NCI-H510A treated with DMSO at 0.1 percent for 48 hours (cell line): ENCODE results near the gene DHX16.
"Not testable (repeated sequence)": the region's sequence is repeated elsewhere in the genome, so short reads cannot be mapped to it uniquely, and the experiment has no call there.

ENCODE experiments used
- DNase-seq: peaks from one replicate; lab custom pipeline; 2025; lab: John Stamatoyannopoulos, UW

The DHX16 gene

DNA sequence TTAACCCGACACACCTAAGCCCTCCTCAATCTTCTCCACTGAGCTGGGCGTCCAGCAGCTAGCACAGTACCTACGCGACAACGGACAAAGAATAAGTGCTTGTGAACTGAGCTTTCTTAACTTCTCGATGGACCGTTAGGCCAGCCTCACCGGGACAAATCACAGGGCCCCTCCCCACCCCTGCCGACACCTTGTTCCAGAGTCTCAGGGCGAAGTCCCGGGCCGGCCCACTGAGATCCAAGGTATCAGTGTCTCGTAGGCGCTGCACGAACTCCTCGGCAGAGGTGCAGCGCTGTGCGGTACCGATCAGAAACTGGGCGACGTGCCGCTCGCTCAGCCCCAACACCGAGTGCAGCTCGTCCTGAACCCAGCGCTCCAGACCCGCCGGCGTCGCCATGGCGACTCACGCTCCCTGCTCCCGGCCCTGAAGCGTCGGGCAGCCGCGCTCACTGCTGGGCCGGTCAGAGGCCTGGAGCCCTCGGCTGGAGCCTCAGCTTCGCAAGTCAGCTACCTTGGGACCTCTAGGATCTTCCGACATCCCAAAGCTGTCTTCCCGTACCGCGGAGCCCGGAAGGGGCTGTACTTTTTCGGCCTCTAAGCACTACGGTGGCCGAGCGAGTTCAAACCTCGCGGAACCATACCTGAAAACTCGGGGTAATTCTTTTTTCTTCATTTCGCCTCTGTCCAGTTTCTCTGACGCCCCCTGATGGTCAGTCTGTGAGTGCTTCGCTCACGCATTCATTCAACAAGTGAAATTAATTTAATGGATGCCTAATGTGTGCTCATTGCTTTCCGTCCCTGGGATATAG lies at the start of gene DHX16:
TSS of gene DHX16 (minus strand) at position 562 of the 809 bp plus-strand sequence. CDS start at position 397, 165 bp downstream.
- DNase-seq, result peak; percentile 97

DNA sequence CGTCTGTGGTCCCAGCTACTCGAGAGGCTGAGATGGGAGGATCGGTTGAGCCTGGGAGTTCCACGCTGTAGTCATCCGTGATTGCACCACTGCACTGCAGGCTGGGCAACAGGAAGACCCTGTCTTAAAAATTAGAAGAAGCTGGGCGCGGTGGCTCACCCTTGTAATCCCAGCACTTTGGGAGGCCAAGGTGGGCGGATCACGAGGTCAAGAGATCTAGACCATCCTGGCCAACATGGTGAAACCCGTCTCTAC lies 49.1 kb upstream of the DHX16 start:
- not testable (repeated sequence) for DNase-seq

DNA sequence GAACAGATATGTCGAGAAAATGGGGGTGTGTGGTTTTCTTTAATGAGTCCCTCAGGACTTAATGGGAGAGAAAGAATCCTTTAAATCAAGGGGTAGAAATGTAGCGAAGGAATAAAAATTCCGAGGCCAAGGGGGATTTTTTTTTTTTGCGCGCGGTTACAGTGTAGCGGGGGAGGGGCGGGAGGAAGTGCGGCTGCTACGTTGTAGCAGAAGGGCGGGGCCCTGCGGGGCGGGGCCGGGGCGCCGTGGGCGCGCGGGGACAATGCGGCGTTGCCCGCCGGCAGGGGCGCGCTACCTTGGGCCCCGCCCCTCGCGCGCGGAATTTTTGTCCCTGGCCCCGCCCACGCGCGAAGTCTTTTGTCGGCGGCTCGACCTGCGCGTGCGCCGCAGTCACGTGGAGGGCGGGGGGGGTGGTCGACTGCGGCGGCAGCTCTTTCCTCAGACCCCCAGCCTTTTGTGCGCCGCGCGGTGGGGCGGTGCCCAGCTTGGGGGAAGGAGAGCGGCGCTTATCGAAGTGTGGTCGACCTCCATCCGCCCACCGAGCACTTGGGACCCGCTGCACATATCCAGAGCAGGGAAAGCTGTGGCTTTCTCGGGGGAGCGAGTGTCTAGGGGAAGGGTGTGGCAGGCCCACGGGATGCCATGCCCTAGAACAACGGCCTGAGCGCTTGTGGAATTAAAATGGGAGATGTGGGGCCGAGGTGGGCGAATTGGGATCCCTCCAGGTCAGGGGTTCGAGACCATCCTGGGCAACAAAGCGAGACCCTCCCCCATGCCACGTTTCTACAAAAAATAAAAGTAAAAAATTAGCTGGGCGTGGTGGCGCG lies 48.6 kb upstream of the DHX16 start:
- DNase-seq, result peak; percentile 90

DNA sequence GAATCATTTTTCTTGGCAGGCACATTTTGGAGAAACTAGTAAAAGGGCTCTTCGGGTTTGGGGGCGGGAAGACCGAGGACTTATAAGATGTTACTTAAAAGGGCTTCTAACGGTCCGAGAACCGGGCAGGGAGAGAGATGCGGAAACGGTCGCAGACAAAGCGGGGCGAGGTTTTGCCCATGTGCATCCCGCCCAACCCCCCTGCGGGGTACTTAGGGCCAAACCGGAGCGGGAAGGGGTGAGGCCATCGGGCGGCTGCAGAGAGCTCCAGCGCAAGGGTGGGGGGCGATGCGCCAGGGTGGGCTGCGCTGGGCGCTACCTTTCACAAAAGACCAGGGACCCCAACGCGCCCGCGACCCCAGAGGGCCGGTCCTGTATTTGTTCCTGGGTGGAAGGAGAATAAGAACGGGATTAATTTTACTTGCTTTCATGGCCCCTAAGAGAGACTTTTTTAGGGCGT lies 48.0 kb upstream of the DHX16 start:
- peak; percentile 49 for DNase-seq

DNA sequence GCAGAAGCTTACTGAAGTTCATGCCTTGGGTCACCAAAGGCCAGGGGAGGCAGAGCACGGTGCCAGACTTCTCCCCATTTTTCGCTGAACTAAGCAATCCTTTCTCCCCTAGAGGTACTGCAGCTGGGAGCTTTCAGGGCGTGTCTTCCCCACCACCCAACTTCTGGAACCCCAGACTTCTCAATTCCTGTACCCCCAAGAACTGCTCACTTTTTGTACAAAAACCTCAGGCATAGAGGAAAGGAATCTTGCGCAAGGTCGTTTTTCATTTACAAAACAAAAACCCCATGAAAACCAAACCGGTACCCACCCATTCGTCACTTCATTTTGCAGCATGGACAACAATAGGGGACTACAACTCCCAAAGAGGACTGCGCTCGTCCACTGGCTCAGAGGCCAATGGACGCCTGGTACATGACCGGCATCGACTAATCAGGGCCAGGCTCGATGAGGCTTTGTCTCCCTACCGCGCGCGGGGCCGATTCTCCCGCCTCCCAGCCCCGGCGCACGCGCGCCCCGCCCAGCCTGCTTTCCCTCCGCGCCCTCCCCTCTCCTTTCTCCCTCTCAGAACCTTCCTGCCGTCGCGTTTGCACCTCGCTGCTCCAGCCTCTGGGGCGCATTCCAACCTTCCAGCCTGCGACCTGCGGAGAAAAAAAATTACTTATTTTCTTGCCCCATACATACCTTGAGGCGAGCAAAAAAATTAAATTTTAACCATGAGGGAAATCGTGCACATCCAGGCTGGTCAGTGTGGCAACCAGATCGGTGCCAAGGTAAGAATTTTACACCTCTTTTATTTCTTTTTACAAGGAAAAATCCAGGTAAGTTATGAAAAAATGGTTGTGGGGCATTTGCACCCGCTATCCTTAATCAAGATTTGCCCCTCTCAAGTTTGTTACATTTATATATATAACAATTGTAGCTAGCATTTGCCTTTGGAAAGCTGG lies 47.3 kb upstream of the DHX16 start, which contains the start of gene TUBB:
TSS of gene TUBB (plus strand) at position 562 of the 947 bp plus-strand sequence. CDS start at position 717, 155 bp downstream.
- peak; percentile 94 for DNase-seq

DNA sequence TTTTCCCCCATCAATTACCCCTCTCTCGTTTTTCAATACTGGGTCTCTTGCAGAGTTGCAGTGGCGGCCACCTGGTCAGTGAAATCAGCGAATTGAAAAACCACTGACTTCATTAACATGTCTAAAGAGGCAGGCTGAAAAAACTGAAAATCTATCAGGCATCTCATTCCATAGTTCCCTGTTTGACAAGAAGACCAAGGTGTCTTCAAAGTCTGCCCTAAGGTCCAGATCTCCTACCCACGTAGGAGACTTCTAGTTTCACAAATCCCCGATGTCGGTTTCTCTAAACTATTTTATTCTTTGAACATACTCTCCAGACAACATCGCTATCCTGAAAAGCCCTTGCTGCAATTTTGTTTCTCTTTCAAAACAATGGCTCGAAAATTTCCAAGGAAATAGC lies 46.5 kb upstream of the DHX16 start:
- peak; percentile 69 for DNase-seq

DNA sequence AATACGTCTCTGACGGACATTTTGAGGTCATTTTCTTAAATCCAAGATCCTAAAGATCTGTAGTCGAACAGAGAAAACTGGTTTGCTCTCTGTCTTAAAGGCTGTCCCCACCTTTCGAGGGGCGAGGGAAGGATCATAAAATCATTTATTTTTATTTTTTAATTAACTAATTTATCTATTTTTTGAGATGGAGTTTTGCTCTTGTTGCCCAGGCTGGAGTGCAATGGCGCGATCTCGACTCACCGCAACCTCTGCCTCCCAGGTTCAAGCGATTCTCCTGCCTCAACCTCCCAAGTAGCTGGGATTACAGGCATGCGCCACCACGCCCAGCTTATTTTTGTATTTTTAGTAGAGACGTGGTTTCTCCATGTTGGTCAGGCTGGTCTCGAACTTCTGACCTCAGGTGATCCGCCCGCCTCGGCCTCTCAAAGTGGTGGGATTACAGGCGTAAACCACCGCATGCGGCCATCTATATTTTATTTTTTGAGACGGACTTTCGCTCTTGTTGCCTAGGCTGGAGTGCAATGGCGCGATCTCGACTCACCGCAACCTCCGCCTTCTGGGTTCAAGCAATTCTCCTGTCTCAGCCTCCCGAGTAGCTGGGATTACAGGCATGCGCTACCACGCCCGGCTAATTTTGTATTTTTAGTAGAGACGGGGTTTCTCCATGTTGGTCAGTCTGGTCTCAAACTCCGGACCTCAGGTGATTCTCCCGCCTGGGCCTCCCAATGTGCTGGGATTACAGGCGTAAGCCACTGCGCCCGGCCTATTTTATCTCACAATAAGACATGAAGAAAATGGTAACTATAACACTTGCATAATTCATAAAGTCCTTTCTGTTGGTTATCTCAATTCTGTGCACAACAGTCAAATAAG lies 45.3 kb upstream of the DHX16 start:
- not testable (repeated sequence) for DNase-seq

DNA sequence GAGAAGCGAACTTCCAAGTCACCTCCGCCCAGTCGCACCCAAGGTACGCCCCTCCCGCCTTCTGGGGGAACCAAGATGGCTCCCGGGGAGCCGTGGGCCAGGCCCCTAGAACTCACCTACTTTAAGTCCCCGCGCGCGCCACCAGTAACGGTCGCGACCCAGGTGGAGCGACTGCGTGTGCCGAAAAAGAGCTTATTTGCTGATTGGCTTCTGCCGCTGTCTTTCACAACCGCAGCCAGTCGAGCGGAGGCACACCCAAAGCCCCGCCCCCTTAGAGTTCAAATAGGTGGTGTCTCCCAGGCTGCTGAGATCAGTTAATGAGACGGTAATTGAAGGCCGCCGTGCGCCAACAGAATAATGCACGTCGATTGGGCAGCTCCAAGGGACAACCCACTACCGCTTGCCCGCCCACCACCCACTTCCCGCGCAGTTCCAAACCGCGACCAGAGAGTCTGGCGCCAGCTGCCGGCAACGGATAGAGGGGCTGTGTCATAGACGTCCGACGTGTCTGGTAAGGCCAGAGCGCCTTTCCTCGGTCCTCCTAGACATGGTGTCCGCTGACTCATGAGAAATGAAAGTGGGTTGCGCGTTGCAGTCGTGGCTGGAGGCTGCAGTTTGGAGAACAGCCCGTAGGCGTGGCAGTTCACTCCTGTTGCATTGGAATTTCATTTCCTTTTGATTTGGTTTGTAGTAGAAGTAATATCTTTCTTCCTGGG lies 44.5 kb upstream of the DHX16 start, which contains the start of gene MDC1:
TSS of gene MDC1 (minus strand) at position 153 of the 716 bp plus-strand sequence. CDS start 2,106 bp downstream, outside the sequence.
- peak; percentile 100 for DNase-seq

DNA sequence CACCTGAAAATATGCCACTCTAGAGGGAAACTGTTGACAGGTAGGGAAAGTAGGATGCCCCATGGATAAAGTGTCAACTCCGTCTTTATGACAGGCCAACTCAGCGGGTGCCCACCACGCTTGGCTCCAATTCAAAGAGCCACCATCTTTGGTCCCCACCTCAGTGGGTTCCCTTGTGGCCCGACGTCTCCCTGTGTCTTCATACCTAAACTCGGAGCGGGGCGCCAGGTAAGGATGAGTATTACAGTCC lies 44.0 kb upstream of the DHX16 start:
- DNase-seq, result no peak

DNA sequence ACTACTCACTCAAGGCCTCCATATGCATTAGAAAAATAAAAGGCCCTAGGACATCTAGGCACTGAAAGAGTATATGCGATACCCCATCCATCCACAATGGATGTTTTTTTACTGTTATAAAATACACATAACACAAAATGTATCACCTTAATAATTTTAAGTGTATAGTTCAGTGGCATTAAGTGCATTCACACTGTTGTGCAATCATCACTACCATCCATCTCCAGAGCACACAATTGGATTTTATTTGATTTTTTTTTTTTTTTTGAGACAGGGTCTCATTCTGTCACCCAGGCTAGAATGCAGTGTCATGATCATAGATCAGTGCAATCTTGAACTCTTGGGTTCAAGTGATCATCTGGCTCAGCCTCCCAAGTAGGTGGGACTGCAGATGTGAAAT lies 41.5 kb upstream of the DHX16 start:
- no peak for DNase-seq

DNA sequence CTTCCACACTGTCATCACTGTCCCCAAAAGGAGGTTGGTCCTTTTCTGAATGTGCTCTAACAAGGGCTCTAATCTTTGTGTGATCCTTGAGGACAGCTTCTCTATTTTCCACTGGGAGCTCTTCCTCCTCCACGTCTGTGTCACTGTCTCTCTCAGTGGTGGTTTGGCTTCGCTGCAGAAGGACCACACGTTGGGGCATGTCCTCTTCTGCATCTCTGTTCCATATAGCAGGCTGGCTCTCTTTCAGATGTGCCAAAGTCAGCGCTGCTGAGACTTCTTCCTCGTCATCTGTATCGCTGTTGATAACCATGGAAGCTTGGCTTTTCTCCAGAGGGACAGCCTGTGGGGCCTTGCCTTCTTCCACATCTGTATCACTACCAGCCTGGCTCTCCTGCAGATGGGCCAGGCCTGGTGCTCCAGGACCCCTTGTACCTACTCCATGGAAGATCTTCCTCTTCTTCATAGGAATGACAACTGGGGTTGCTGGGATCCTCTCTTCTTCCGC lies 39.7 kb upstream of the DHX16 start:
- DNase-seq, result no peak

DNA sequence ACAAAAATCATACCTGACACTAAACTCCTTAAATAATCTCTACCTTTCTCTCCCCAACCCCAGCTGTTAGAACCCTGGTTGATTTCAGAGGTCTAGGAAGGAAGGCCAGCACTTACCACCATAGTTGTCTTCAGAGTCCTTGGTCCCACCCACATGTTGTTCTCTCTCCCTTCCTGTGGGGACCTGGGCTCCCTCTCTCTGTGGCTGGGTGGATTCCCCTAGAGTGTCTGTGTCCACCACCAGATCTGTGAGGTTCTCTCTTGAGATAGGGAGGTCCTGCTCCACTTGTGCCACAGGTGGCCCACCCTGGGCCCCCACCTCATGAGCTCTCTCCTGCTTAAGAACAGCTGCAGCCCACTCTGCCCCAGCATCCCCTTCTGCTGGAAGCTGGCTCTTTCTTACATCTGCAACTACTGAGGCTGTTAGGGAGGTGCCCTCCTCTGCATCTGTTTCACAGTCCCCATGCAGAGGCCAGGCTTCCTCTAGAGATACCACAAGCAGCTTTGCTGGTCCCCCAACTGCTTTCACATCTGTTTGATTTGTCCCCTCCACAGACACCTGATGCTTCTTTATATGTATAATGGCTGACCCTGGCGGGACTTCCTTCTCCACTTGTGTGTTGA lies 39.1 kb upstream of the DHX16 start:
- DNase-seq, result no peak

DNA sequence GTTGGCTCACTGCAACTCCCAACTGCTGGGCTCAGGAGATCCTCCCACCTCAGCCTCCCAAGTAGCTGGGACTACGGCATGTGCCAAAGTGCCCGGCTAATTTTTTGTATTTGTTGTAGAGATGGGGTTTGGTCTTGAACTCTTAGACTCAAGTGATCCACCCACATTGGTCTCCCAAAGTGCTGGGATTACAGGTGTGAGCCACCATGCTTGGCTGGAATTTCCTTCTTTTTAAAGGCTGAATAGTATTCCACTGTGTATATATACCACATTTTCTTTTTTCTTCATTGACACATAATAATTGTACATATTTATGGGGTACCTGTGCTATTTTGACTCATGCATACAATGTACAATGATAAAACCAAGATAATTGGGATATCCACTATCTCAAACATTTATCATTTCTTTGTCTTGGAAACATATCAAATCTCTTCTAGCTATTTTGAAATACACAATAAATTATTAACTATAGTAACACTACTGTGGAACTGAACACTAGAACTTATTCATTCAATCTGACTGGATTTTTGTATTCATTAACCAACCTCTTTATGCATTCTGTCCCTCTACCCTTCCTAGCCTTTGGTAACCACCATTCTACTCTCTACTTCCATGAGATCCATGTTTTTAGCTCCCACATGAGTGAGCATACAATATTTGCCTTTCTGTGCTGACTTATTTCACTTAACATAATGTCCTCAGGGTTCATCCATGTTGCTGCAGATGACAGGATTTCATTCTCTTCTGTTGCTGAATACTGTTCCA lies 36.5 kb upstream of the DHX16 start:
- DNase-seq, result no peak

DNA sequence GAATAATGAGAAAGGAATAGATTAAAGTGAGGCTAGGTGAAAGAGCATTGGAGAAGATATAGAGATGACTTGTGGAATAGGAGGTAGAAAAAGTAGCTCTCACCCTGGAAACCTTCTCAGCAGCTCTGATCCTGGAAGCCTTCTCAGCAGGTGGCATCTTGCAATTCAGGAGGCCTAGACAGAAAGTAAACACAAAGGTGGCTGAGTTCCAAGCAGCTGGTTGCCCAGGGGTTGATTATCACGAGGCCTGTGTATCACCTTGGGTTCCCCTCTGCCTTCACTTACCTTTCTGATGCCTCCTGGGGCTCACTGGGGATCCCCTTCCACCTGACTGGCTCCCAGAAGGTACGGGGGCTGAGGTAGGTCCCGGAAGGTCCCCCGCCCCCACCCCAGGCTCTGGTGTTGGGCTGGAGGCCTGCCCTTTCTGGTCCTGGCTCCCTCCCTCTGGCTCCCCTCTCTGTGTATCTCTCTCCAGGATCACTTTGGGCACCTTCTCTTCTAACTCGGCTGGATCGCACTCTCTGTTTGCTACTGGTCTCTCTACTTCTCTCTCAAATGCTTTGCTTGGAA lies 34.6 kb upstream of the DHX16 start:
- peak; percentile 87 for DNase-seq

DNA sequence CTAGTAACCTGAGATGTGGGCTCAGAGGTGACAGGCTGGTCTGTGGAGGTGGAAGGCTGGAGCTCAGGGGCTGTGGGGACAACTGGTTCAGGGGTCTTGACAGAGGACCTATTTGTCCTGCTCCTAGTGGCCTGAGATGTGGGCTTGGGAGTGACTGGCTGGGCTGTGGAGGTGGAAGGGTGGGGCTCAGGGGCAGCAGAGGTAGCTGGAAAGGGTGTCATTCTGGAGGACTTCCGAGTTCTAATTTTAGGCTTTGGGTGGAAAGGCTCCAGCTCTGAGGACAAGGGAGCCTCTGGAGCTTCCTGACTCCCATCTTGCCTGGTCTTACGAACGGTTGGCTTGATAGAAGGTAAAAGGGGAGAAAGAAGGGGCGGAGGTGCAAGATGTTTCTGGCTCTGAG lies 32.8 kb upstream of the DHX16 start:
- DNase-seq, result no peak

DNA sequence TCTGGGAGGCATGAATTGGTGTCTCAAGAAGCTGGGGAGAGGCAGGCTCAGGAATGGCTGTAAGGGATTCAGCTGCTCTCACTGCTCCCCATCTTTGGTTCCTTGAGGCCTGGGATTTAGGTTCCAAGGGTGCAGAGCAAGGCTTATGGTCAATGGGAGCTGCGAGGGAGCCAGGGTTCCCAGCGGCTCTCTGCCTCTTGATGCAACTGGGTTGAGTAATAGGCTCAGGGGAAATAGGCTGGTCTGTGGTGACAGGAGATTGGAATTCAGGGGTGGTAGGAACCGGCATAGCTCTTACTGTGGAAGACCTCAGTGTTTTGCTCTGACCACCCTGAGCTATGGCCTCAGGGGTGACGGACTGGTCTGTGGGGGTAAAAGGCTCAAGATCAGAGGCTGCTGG lies 31.0 kb upstream of the DHX16 start:
- no peak for DNase-seq

DNA sequence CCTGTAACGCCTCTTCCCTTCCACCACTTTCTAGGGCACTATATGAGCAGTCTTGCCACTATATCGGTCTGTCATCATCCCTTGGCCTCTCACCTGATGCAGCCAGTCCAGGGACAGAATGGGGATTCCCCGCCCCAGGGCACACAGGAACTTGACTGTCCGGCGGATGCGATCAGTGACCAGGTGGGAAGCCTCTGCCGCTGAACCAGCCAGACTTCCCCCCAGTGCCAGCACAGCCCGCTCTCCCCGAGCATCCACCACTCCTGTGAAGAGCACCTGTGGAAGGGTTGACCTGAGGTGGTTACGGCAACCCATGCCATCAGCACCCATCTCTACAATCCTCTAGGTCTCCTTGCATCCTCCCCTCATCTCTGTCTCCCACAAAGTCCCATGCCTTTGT lies 30.2 kb upstream of the DHX16 start:
- DNase-seq, result no peak

DNA sequence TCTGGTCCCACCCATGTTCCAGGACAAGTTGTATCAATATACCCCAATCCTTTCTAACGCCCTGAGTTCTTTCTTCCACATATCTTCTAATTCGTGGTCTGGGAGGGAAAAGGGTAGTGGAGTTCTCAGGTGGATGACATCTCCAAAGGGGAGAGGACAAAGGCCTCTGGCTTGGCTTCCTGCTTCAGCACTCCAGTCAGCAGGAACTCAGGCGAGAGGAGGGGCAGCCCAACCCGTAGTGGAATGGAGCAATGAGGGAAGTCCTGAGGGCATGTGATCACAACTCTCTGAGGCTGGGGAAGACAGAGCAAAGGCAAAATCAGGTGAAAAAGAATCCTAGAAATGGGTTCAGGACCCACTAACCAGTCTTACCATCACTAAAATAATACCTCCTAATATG lies 27.5 kb upstream of the DHX16 start:
- DNase-seq, result no peak

DNA sequence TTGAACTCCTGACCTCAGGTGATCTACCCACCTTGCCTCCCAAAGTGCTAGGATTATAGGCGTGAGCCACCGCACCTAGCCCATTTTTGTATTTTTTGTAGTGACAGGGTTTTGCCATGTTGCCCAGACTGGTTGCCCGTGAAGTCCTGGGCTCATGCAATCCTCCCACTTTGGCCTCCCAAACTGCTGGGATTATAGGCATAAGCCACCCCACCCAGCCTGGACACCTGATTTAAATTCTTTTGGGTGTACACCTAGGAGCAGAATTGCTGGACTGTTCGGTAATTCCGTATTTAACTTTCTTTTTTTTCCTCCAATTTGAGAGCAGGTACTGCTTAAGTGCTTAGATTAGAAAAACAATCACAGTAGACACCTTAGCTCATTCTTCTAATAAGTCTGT lies 23.6 kb upstream of the DHX16 start:
- DNase-seq, result no peak
